Activated T-cell treated with anti-CD3 and anti-CD28 coated beads, Interleukin-2, amount 50 U/mL, for 72 hours (primary cell): ENCODE measurements around the gene PLCXD3. TPM values are rescaled to one million over a fixed set of nuclear protein-coding genes. Genes with fewer than 3 reads are reported as not detected.
"Not testable (repeated sequence)": the region's sequence is repeated elsewhere in the genome, so short reads cannot be mapped to it uniquely, and the experiment has no call there.

ENCODE experiments used
- ATAC-seq, 2 donors: fragments of 150-1000 bp; cut with Tn5 transposase; replicated peaks in 1 of 2; 2 replicates each; pipeline ENCODE4 v1.10.0; 2021; ENCODE audit warnings: moderate library complexity in 2 of 2, mild to moderate bottlenecking in 1 of 2
- DNase-seq, 2 donors: peaks; one replicate each; pipeline ENCODE4 v3.0.0; 2021 to 2022; ENCODE audit warnings: mixed read lengths in 1 of 2
- H3K27ac Mint-ChIP-seq: one replicate; pipeline ENCODE4 v1.8.0; 2022; ENCODE audit warnings: mild to moderate bottlenecking, moderate library complexity, mixed read lengths
- H3K27me3 Mint-ChIP-seq: one replicate; pipeline ENCODE4 v1.8.0; 2022; ENCODE audit warnings: low read depth, mixed read lengths
- H3K36me3 Mint-ChIP-seq, 2 donors: one replicate each; pipeline ENCODE4 v1.8.0; 2022; ENCODE audit warnings: mixed read lengths in 2 of 2, mild to moderate bottlenecking in 1 of 2; ENCODE audit not compliant: insufficient read depth in 2 of 2
- H3K4me1 Mint-ChIP-seq: one replicate; pipeline ENCODE4 v1.8.0; 2022; ENCODE audit warnings: low read depth, mixed read lengths
- H3K4me3 Mint-ChIP-seq, 2 donors: one replicate each; pipeline ENCODE4 v1.8.0; 2022; ENCODE audit warnings: mild to moderate bottlenecking in 2 of 2, mixed read lengths in 2 of 2, moderate library complexity in 2 of 2
- H3K9me3 Mint-ChIP-seq, 2 donors: one replicate each; pipeline ENCODE4 v1.8.0; 2022; ENCODE audit warnings: mixed read lengths in 2 of 2
- total RNA-seq, 2 donors: library from RNA; stranded (reverse); gene quantifications; one replicate each; pipeline ENCODE4 v1.2.3, GENCODE V29; 2022

The PLCXD3 gene
- total RNA-seq, 2 donors from 2014 or later: not detected

DNA sequence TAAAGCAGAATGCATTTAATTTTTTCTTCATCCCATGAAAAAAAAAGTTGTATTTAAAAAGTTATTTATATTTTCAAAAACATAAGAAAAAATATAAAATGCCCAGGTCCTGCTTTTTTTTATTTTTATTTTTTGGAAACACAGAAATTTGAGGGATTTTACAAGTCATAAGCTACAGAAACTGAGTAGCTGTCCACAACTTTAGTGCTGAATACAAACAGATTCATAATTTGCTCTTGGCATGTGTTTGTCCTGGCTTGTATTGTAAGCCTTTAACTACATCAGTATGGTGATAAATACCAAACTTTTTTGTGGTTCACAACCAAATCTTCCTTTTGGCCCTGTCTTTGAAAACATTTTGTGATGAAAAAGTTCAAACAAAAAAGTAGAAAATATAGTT, 7.5 kb upstream of the PLCXD3 start:
- DNase-seq (no peak), ATAC-seq (no peak)
- Mint-ChIP-seq H3K27me3 (no peaks in the 10 kb centered on the region), H3K9me3 (no peaks in the 10 kb centered on the region), H3K4me3 (no peak overlapping the region), H3K36me3 (no peaks in the 10 kb centered on the region), H3K27ac (no peak overlapping the region), H3K4me1 (no peaks in the 10 kb centered on the region)

DNA sequence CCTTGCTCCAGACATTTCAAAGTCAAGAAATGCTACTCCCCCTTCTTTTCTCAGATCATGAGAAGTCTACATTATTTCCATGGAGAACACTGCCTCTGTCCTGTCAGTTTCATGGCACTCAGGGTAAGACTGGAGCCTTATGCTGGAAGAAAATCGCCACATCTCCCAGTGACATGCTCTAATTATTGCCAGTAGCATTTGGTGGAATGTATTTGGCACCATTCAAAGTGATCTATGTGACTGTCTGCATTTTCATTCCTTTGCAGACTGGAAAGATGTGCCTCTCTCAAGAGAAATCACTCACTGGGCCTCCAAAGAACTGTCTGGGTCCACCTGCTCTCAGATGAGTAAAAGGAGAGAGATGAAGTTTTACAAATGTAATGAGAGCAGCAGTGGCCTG, 840 bp upstream of the PLCXD3 start:
- no peak overlapping the region for H3K27ac Mint-ChIP-seq
- no peak for DNase-seq
- H3K36me3 Mint-ChIP-seq: peaks cover 0 to 2% of the 10 kb centered on the region in 2 donors
- no peak overlapping the region for H3K4me3 Mint-ChIP-seq
- peaks cover 35% of the 10 kb centered on the region for H3K27me3 Mint-ChIP-seq
- H3K9me3 Mint-ChIP-seq: peaks cover 2 to 4% of the 10 kb centered on the region in 2 donors
- H3K4me1 Mint-ChIP-seq: no peaks in the 10 kb centered on the region
- no peak for ATAC-seq

DNA sequence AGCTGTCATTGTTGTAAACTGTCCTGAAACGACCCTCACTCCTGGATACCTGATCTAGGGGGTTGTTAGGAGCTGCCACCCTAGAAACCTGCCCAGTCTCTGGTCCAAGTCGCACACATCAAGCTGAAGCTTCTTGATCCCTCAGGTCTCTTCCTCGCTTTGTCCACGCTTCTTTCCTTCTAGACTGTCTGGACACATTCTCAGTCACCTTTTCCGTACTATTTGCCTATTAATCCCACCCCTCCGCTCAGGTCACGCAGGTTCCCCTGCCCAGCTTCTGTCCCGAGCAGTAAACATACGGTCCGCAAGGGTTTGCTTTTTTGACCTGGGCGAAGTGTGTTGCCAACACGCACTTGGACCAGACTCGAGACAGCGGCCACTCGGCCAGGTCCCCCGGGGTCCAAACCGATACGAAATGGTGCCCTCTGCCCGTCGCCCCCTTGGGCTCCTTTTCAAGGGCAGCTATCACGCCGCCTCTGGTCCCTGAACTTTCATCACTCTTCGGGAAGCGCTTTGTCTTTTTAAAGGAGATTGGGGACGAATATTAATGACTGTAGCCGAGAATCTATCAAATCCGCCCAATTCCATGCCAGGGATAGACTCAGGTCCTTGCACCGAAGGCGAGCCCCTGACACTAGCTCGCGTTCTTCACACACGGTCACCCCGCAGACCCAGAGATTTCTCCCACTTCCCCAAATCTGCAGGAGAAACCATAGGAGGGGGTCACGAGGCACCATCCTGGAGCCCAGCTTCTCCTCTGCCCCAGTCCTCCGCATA, 814 bp downstream of the PLCXD3 start:
- DNase-seq (no peak), ATAC-seq (no peak)
- H3K4me1 Mint-ChIP-seq: no peaks in the 10 kb centered on the region
- H3K36me3 Mint-ChIP-seq: peaks cover 0 to 2% of the 10 kb centered on the region in 2 donors
- no peak overlapping the region for H3K4me3 Mint-ChIP-seq
- peaks cover 35% of the 10 kb centered on the region for H3K27me3 Mint-ChIP-seq
- H3K27ac Mint-ChIP-seq: no peak overlapping the region
- H3K9me3 Mint-ChIP-seq: peaks cover 2 to 4% of the 10 kb centered on the region in 2 donors

DNA sequence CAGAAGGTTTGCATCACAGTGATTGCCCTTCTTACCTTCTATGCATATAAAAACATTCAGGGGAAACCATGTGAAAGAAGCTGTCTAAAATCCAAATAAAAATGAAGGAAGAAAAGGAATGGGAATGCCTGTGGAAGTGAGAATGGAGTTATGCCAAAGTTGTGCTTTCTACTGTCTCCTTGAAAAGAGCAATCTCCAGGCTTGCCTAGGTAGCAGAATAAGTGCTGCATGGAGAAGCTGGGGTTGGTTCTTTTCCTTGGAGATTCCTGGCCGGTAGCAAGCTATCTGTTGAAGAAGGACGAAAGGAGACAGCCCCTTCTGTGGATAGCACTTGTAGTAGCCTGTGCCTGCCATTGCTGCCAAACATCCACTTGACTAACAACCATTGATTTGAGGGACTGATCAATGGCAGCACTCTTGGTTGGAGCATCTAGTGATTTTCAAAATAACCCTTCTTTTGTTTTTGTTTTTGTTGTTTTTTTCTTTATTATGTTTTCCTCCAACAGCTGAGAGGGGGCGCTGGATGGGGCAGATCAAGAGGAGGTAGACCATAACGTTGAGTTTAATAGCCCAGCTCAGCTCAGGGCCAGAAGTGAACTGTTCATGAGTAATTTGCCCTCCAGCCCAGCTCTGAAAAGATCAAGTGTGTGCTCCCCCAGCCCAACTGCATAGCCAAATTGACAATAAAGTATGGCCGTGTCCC, 1.6 kb downstream of the PLCXD3 start:
- H3K9me3 Mint-ChIP-seq: peaks cover 2 to 4% of the 10 kb centered on the region in 2 donors
- DNase-seq: no peak
- no peak overlapping the region for H3K4me3 Mint-ChIP-seq
- ATAC-seq: no peak
- H3K36me3 Mint-ChIP-seq: peaks cover 0 to 2% of the 10 kb centered on the region in 2 donors
- no peaks in the 10 kb centered on the region for H3K4me1 Mint-ChIP-seq
- H3K27ac Mint-ChIP-seq: no peak overlapping the region
- H3K27me3 Mint-ChIP-seq: peaks cover 35% of the 10 kb centered on the region

DNA sequence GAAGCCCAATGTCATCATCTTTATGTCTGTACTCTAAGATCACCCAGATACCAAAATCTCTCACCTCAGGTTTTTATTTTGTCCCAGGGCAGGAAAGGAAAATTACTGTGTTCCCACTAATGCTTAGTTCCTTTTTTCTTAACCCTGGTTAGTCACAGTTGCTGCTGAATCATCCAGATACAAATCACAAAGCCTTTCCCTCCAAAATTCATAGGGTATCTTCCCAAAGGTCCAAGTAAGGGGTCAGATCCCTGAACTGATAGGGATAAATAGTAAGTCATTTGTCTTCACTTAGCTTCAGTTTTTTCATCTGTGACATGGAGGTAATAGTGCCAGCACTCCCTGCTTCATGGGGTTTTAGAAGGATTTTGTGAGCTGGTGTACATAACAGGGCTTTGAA, 2.2 kb downstream of the PLCXD3 start:
- ATAC-seq: no peak
- Mint-ChIP-seq H3K36me3 (peaks cover 0 to 2% of the 10 kb centered on the region in 2 donors), H3K4me3 (no peak overlapping the region)

GRCh38 chr5:41507501-41507900, 2.9 kb downstream of the PLCXD3 start:
- Mint-ChIP-seq H3K27me3 (peaks cover 35% of the 10 kb centered on the region), H3K36me3 (peaks cover 0 to 2% of the 10 kb centered on the region in 2 donors), H3K4me3 (no peak overlapping the region), H3K9me3 (peaks cover 2 to 4% of the 10 kb centered on the region in 2 donors), H3K27ac (no peak overlapping the region), H3K4me1 (no peaks in the 10 kb centered on the region)
- DNase-seq (no peak), ATAC-seq (no peak)

More for the DNA sequence above, 2.2 kb downstream of the PLCXD3 start:
- no peaks in the 10 kb centered on the region for H3K4me1 Mint-ChIP-seq
- peaks cover 35% of the 10 kb centered on the region for H3K27me3 Mint-ChIP-seq
- H3K27ac Mint-ChIP-seq: no peak overlapping the region
- H3K9me3 Mint-ChIP-seq: peaks cover 2 to 4% of the 10 kb centered on the region in 2 donors
- no peak for DNase-seq

- Mint-ChIP-seq H3K9me3 (peaks cover 4 to 6% of the 10 kb centered on the region in 2 donors), H3K36me3 (no peaks in the 10 kb centered on the region), H3K27ac (no peak overlapping the region), H3K4me1 (no peaks in the 10 kb centered on the region), H3K4me3 (no peak overlapping the region), H3K27me3 (peaks cover 8% of the 10 kb centered on the region)
- no peak for DNase-seq
- no peak for ATAC-seq
Observed at GRCh38 chr5:41503860-41504259, 6.5 kb downstream of the PLCXD3 start.

- Mint-ChIP-seq H3K36me3 (no peaks in the 10 kb centered on the region), H3K27me3 (peaks cover 5% of the 10 kb centered on the region), H3K27ac (no peak overlapping the region), H3K4me1 (no peaks in the 10 kb centered on the region), H3K4me3 (no peak overlapping the region), H3K9me3 (peaks cover 4 to 6% of the 10 kb centered on the region in 2 donors)
- ATAC-seq: no peak
- DNase-seq: no peak
Observed at GRCh38 chr5:41503310-41503709, 7.1 kb downstream of the PLCXD3 start.

GRCh38 chr5:41493490-41494126, 16.8 kb downstream of the PLCXD3 start:
- H3K4me1 Mint-ChIP-seq, H3K36me3 Mint-ChIP-seq, H3K4me3 Mint-ChIP-seq, DNase-seq, H3K27me3 Mint-ChIP-seq, ATAC-seq, H3K9me3 Mint-ChIP-seq, H3K27ac Mint-ChIP-seq: not testable (repeated sequence)

DNA sequence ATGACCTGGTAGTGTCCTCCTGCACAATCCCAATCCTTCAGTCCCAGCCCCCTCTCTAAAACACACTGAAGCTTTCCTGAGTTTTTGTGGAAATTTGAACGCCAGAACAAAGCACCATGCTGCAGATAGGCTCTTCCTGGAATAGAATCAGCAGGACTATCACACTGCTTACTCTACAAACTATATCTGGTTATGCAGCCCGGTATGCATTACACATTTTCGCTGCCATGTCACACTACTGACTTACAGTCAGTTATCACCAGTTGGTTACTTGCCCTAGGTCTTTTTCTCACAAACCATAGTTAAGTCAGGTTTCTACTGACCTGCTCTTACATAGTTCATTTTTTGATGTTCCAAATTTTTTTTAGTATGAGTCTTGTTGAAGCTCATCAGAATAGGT, 24.9 kb downstream of the PLCXD3 start:
- H3K9me3 Mint-ChIP-seq: peaks cover 0 to 3% of the 10 kb centered on the region in 2 donors
- no peaks in the 10 kb centered on the region for H3K4me1 Mint-ChIP-seq
- no peaks in the 10 kb centered on the region for H3K36me3 Mint-ChIP-seq
- H3K4me3 Mint-ChIP-seq: no peak overlapping the region
- no peaks in the 10 kb centered on the region for H3K27me3 Mint-ChIP-seq
- H3K27ac Mint-ChIP-seq: no peak overlapping the region
- no peak for ATAC-seq
- DNase-seq: no peak

DNA sequence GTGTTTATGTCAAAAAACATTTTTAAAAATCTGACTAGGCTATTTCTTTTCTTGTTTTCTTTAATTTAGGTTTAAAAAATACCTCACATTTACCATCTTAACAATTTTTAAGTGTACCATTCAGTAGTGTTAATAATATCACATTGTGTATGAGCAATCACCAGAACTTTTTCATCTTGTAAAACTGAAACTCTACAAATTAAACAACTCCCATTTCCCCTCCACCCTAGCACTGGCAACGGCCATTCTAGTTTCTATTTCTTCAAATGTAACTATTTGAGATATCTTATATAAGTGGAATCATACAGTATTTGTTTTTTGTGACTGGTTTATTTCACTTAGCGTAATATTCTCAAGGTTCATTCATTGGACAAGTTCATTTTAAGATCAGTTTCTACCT, 27.7 kb downstream of the PLCXD3 start:
- Mint-ChIP-seq H3K4me1 (no peaks in the 10 kb centered on the region), H3K36me3 (no peaks in the 10 kb centered on the region), H3K27me3 (no peaks in the 10 kb centered on the region), H3K4me3 (no peak overlapping the region), H3K9me3 (peaks cover 2 to 3% of the 10 kb centered on the region in 2 donors), H3K27ac (no peak overlapping the region)
- ATAC-seq (no peak), DNase-seq (no peak)

DNA sequence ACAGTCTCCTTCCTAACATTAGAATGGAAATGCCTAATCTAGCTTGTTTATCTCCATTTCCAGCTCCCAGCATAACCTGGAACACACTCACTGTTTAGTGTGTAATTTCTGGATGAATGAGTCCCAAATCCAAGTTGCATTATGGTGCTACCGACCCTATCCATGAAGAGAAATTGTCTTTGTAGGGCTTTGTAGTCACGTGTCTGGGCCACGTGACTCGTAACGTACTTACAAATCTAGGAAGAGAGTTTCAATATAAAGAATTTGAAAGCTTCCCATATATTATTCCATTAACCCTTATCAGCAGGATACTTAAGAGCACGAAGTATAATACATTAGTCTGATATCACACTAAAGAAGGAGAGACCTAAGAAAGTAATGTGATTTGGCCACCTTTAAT, 28.2 kb downstream of the PLCXD3 start:
- Mint-ChIP-seq H3K27ac (no peak overlapping the region), H3K4me3 (no peak overlapping the region), H3K36me3 (no peaks in the 10 kb centered on the region), H3K9me3 (peaks cover 3 to 4% of the 10 kb centered on the region in 2 donors), H3K27me3 (no peaks in the 10 kb centered on the region), H3K4me1 (no peaks in the 10 kb centered on the region)
- ATAC-seq (no peak), DNase-seq (no peak)

DNA sequence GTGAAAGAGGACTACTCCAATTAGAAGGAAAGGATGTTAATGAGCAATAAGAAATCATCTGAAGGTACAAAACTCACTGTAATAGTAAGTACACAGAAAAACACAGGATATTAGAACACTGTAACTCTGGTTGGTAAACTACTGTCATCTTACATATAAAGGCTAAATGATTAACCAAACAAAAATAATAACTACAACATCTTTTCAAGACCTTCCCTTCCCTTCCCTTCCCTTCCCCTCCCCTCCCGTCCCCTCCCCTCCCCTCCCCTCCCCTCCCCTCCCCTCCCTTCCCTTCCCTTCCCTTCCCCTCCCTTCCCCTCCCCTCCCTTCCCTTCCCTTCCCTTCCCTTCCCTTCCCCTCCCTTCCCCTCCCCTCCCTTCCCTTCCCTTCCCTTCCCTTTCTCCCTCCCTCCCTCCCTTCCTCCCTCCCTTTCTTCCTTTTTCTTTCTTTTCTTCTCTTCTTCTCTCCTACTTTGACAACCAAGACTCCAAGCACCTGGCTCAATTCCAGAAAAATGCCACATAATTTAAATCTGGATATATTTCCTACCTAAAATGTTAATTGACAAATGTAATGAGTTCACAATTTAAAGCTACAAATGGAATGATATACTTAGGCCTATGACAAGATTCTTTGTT, 38.7 kb downstream of the PLCXD3 start:
- H3K4me3 Mint-ChIP-seq, H3K36me3 Mint-ChIP-seq, H3K27ac Mint-ChIP-seq, DNase-seq, ATAC-seq, H3K4me1 Mint-ChIP-seq, H3K9me3 Mint-ChIP-seq, H3K27me3 Mint-ChIP-seq: not testable (repeated sequence)
